ENCODE data around the gene TSPO2. TPM values are rescaled to one million over a fixed set of nuclear protein-coding genes. Genes with fewer than 3 reads are reported as not detected.

Gene TSPO2
- total and polyA plus RNA-seq, 2 of the 4 experiments (the other 2 are of a cell fraction) = not detected

GRCh38 chr6:41054511-41054910 lies 12.2 kb downstream of the TSPO2 start:
- CTCF ChIA-PET = no interaction called here

More at GRCh38 chr6:41054511-41054910, 12.2 kb downstream of the TSPO2 start:
- Histone ChIP-seq H3K79me1 (ENCODE audit: low read depth in 1 of 2, low read length in 2 of 2) (no peaks in the 10 kb centered on the region), H4K8ac (ENCODE audit: low read depth in 2 of 2, low read length in 2 of 2) (no peak overlapping the region), H3K4ac (ENCODE audit: low read depth, low read length) (no peak overlapping the region), H3K27ac (ENCODE audit: insufficient read depth, low read length) (no peak overlapping the region), H3K18ac (ENCODE audit: low read depth, low read length) (no peak overlapping the region), H2AK5ac (ENCODE audit: low read depth, low read length) (no peak overlapping the region), H2BK120ac (ENCODE audit: low read depth, low read length) (no peak overlapping the region), H2AFZ (replicated peaks; ENCODE audit: low read length, poor library complexity) (no peak overlapping the region), H3K56ac (ENCODE audit: extremely low read depth, insufficient read depth, low read length) (no peak overlapping the region), H3K9me3 (ENCODE audit: control insufficient read depth, insufficient read depth, low read length) (no peaks in the 10 kb centered on the region), H4K5ac (ENCODE audit: low read depth, low read length) (no peak overlapping the region), H2BK20ac (ENCODE audit: low read depth, low read length) (no peak overlapping the region), H4K91ac (ENCODE audit: insufficient read depth, low read depth, low read length) (no peak overlapping the region), H3K23ac (ENCODE audit: low read depth, low read length) (no peak overlapping the region), H3K9me1 (ENCODE audit: insufficient read depth, low read length) (0 out of 2 replicates have a peak, but pooled peaks cover 4% of the 10 kb centered on the region), H3K9ac (ENCODE audit: low read depth, low read length) (no peak overlapping the region), H3K4me2 (ENCODE audit: low read depth, low read length) (no peak overlapping the region), H3K4me3 (ENCODE audit: insufficient read depth, low read depth, low read length) (no peak overlapping the region), H4K20me1 (ENCODE audit: insufficient read depth, low read length) (no peaks in the 10 kb centered on the region), H2BK15ac (ENCODE audit: low read depth, low read length) (no peak overlapping the region), H3K27me3 (ENCODE audit: control insufficient read depth, insufficient read depth, low read length) (peaks cover 2% of the 10 kb centered on the region; the same call in 1 of the 2 replicates), H3K36me3 (ENCODE audit: control insufficient read depth, insufficient read depth, low read length) (no peaks in the 10 kb centered on the region), H2AK9ac (replicated peaks; ENCODE audit: low read depth, low read length, poor library complexity) (no peak overlapping the region), H2BK5ac (ENCODE audit: low read depth, low read length, poor library complexity, severe bottlenecking) (no peak overlapping the region), H3K4me1 (ENCODE audit: control insufficient read depth, insufficient read depth, low read length) (peaks cover 12% of the 10 kb centered on the region), H3K14ac (replicated peaks; ENCODE audit: low read depth, low read length) (no peak overlapping the region)
- ATAC-seq (ENCODE audit: low read depth) = no peak
- no peak for DNase-seq
- dilution Hi-C loops (cut with HindIII; ENCODE audit: low sequenced_read_pairs, unreplicated experiment) = no loop called here
- TF ChIP-seq CHD1 (IDR thresholded peaks at IDR 0.05; ENCODE audit: low read depth, low read length) (no peak), CTCF (conservative IDR thresholded peaks at IDR 0.05; ENCODE audit: low read depth, low read length) (no peak), CEBPB (IDR thresholded peaks at IDR 0.05; ENCODE audit: low read depth, low read length) (no peak), RCOR1 (IDR thresholded peaks at IDR 0.05; ENCODE audit: insufficient replicate concordance, low read length) (no peak), NFE2L2 (IDR thresholded peaks at IDR 0.05; ENCODE audit: low read depth, low read length) (no peak), ELK1 (IDR thresholded peaks at IDR 0.05; ENCODE audit: borderline replicate concordance, low read depth, low read length) (no peak), RAD21 (IDR thresholded peaks at IDR 0.05; ENCODE audit: low read length) (no peak)
- no TSS peak for BruUV-seq (replicated peaks)
- POLR2A ChIA-PET (ENCODE audit: unreplicated experiment) = no interaction called here
- in situ Hi-C loops (cut with MboI; ENCODE audit: low sequenced_read_pairs) = no loop called here
- no CpG with 5 or more reads among the region's 3 CpGs for WGBS, 2 experiments (ENCODE audit: extremely low coverage in 2 of 2, insufficient read length in 1 of 2)
- intact Hi-C loops (cut with micrococcal nuclease) = no loop called here
